Measurements from ENCODE around the gene KRT80.

The KRT80 gene

DNA sequence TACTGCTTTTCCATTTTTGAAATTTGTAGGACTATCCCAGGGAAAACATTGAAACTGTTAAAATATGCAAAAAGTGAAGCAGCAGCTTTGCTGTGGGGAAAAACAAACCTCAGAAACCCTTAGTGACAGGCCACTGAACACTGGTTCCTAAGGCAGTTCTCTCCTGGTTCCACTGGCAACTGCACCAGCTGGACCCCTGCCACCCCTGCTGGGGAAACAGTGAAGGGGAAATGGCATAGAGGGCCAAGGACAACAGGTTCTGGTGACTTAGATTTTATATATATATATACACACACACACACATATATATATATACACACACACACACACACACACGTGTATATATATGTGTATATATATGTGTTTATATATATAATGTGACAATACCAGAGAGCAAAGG lies 25.0 kb upstream of the KRT80 start:
- no peak for DNase-seq (ENCODE audit: low read depth)
- TF ChIP-seq, protein P1, sequence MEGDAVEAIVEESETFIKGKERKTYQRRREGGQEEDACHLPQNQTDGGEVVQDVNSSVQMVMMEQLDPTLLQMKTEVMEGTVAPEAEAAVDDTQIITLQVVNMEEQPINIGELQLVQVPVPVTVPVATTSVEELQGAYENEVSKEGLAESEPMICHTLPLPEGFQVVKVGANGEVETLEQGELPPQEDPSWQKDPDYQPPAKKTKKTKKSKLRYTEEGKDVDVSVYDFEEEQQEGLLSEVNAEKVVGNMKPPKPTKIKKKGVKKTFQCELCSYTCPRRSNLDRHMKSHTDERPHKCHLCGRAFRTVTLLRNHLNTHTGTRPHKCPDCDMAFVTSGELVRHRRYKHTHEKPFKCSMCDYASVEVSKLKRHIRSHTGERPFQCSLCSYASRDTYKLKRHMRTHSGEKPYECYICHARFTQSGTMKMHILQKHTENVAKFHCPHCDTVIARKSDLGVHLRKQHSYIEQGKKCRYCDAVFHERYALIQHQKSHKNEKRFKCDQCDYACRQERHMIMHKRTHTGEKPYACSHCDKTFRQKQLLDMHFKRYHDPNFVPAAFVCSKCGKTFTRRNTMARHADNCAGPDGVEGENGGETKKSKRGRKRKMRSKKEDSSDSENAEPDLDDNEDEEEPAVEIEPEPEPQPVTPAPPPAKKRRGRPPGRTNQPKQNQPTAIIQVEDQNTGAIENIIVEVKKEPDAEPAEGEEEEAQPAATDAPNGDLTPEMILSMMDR (conservative IDR thresholded peaks at IDR 0.05; ENCODE audit: control insufficient read depth, insufficient read depth, low read depth, low read length), result no peak
- H3K4me3 ChIP-seq (ENCODE audit: control insufficient read depth, low read depth, low read length), result no peak overlapping the region

DNA sequence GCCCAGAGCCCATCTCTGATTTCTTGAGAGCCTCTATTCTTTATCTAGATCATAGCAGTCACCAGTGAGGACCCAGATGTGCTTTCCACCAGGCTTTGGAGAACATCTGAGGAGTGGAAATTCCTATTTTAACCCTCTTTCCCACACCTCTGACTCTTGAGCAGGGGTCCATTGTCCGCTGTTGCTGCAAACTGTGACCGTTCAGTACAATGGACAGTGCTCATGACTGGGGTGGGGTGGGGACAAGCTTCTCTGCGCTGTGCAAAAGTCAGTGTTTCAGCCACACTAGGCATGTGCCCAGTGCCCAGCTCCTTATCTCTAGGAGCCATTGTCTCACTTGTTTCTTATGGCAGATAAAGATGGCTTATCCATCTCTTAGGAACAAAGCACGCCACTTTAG lies 24.3 kb upstream of the KRT80 start:
- no peak overlapping the region for H3K4me3 ChIP-seq (ENCODE audit: control insufficient read depth, low read depth, low read length)
- DNase-seq (ENCODE audit: low read depth), result no peak
- TF ChIP-seq, protein P1 (conservative IDR thresholded peaks at IDR 0.05; ENCODE audit: control insufficient read depth, insufficient read depth, low read depth, low read length), result no peak

DNA sequence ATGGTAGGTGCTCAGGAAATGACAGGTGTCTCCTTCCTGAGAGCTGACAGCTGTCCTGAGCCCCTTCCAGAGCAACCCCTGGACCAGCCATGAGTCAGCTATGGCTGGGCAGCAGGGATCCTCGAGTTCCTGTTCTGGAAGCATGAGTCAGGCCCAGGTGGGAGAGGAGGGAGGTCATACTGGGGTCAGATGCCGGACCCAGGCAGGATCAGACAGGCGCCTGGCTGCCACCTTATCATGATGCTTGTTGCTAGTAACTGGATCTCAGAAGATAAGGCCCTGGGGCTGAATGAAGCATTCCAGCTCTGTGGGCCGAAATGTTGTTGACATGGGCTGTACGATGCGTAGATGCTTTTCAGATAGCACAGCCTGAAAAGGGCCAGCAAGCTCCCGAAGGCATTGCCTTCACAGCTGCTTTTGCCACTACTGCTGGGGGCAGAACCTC lies 23.8 kb upstream of the KRT80 start:
- peak; percentile 49 for DNase-seq (ENCODE audit: low read depth)
- TF ChIP-seq, protein P1 (conservative IDR thresholded peaks at IDR 0.05; ENCODE audit: control insufficient read depth, insufficient read depth, low read depth, low read length), result no peak
- H3K4me3 ChIP-seq (ENCODE audit: control insufficient read depth, low read depth, low read length), result no peak overlapping the region

- DNase-seq (ENCODE audit: low read depth), result no peak
- TF ChIP-seq, protein P1 (conservative IDR thresholded peaks at IDR 0.05; ENCODE audit: control insufficient read depth, insufficient read depth, low read depth, low read length), result no peak
Measured at GRCh38 chr12:52214421-52214802, 22.6 kb upstream of the KRT80 start.

GRCh38 chr12:52213564-52214420 lies 22.0 kb upstream of the KRT80 start:
- no peak overlapping the region for H3K4me3 ChIP-seq (ENCODE audit: control insufficient read depth, low read depth, low read length)
- peak; percentile 71 for DNase-seq (ENCODE audit: low read depth)
- TF ChIP-seq, protein P1 (conservative IDR thresholded peaks at IDR 0.05; ENCODE audit: control insufficient read depth, insufficient read depth, low read depth, low read length), result peak; percentile 99

More at GRCh38 chr12:52214421-52214802, 22.6 kb upstream of the KRT80 start:
- no peak overlapping the region for H3K4me3 ChIP-seq (ENCODE audit: control insufficient read depth, low read depth, low read length)

DNA sequence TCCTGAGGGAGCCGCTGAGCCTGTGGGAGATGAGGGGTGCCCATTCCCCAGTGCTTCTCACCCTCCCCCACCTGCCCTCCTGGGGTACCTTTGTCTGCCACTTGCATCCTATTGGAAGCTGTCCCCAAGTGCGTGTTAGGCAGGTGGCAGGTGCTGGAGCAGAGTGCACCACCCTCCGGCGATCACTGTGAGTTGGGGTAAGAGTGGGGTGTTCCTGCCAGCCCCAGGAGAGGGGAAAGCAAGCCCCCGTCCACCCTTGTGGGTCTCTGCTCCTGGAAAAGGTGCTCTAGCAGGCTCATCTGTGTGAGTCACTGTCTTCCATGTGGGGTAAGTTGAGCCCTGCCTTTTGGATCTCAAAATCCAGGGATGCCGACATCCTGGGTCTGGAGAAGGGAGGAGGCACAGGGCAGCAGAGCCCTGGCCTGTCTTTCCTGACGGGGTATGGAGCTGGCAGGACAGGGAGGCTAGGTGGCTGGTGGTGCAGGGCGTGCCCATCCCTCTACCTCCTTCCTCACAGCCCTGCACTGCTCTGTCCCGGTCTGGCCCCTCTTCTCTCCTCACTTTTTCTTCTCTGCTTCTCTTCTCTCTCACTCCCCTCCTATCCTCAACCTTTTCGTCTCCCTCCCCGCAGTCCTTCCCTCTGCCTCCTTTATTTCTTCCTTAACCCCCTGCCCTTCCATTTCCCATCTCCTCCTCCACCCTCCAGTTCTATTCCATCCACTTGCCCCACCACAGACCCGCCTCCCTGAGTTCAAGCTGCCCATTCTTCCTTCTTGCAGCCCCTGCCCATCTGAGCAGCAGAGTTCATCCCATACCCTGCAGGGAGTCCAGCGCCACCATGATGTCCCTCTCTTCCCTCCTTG lies 21.1 kb upstream of the KRT80 start:
- DNase-seq (ENCODE audit: low read depth), result no peak
- H3K4me3 ChIP-seq (ENCODE audit: control insufficient read depth, low read depth, low read length), result no peak overlapping the region
- TF ChIP-seq, protein P1 (conservative IDR thresholded peaks at IDR 0.05; ENCODE audit: control insufficient read depth, insufficient read depth, low read depth, low read length), result no peak
